GM19438 (cell line): ENCODE data around the gene ANKRD2.

Experiments
- ATAC-seq: cut with Tn5 transposase; IDR thresholded peaks from one replicate; pipeline ENCODE4 v1.9.1; 2021; ENCODE audit warnings: low read depth; ENCODE audit not compliant: unreplicated experiment

Gene ANKRD2

GRCh38 chr10:97632949-97633884, 60.6 kb downstream of the ANKRD2 start, which contains the start of gene MORN4:
Gene MORN4, minus strand, starts transcription at chr10:97633500. Its CDS starts 13,847 bp downstream, at chr10:97619653.
- ATAC-seq = peak; percentile 99
